WTC11 (cell line): ENCODE data around the gene ATOSB.

Source experiments
- ELF4 ChIP-seq: sonication (generic); formaldehyde crosslinking; IDR thresholded peaks from 2 replicates; pipeline ENCODE4 v1.8.1; 2022; ENCODE audit warnings: low read depth, mild to moderate bottlenecking, moderate library complexity, missing genetic modification reagents
- ETV6 ChIP-seq: sonication (generic); formaldehyde crosslinking; IDR thresholded peaks from 2 replicates; pipeline ENCODE4 v1.8.1; 2022; ENCODE audit warnings: mild to moderate bottlenecking, missing genetic modification reagents
- MYBL2 ChIP-seq: sonication (generic); formaldehyde crosslinking; IDR thresholded peaks from 2 replicates; pipeline ENCODE4 v1.8.1; 2023; ENCODE audit warnings: mild to moderate bottlenecking, moderate library complexity, missing genetic modification reagents
- NFYB ChIP-seq: sonication (generic); formaldehyde crosslinking; conservative IDR thresholded peaks from 2 replicates; pipeline ENCODE4 v1.8.0; 2022; ENCODE audit warnings: low read depth, missing genetic modification reagents
- NR3C1 ChIP-seq: sonication (generic); formaldehyde crosslinking; conservative IDR thresholded peaks from 2 replicates; pipeline ENCODE4 v1.8.1; 2023; ENCODE audit warnings: low read depth, mild to moderate bottlenecking, missing genetic modification reagents
- ZNF396 ChIP-seq: fragments of 250-450 bp; sonication (Bioruptor Pico); IDR thresholded peaks from 2 replicates; pipeline ENCODE4 v1.8.0; 2021; ENCODE audit warnings: mild to moderate bottlenecking, moderate library complexity, borderline replicate concordance
- TF ChIP-seq, protein P1 (sequence below): fragments of 200-600 bp; IDR thresholded peaks from 2 replicates; pipeline ENCODE4 v1.8.0; 2022; ENCODE audit warnings: antibody characterized with exemption
- TF ChIP-seq, protein P2 (sequence below): sonication (generic); formaldehyde crosslinking; IDR thresholded peaks from 2 replicates; pipeline ENCODE4 v1.8.0; 2022; ENCODE audit warnings: mild to moderate bottlenecking, missing genetic modification reagents
- TF ChIP-seq, protein P3 (sequence below): fragments of 250-450 bp; sonication (Bioruptor Pico); IDR thresholded peaks from 2 replicates; pipeline ENCODE4 v1.8.0; 2021; ENCODE audit warnings: mild to moderate bottlenecking

DNA sequence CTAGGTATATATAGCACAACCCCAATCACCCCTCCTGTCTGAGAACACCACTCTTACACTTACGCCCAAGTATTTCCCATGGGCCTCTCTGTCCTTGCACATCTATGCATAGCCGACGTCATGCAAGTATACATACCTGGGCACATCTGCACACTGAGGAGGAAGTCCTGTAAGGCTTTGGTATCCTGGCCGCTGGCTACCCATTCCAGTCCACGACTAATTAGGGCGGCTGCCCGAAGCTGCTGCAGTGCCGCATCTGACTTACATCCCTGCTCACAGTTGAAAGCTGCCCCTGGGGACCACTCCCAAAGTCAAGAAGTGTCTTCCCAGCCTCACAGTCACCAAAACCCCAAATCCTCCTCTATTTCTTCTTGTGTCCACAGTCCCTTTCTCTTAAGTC is 40.9 kb downstream of the ATOSB start:
- TF ChIP-seq NFYB (CRISPR knock-in tag) (no peak), ELF4 (CRISPR knock-in tag) (no peak), NR3C1 (no peak), MYBL2 (CRISPR knock-in tag) (no peak), ETV6 (CRISPR knock-in tag) (no peak), ZNF396 (CRISPR knock-in tag) (no peak)
- TF ChIP-seq, protein P1, sequence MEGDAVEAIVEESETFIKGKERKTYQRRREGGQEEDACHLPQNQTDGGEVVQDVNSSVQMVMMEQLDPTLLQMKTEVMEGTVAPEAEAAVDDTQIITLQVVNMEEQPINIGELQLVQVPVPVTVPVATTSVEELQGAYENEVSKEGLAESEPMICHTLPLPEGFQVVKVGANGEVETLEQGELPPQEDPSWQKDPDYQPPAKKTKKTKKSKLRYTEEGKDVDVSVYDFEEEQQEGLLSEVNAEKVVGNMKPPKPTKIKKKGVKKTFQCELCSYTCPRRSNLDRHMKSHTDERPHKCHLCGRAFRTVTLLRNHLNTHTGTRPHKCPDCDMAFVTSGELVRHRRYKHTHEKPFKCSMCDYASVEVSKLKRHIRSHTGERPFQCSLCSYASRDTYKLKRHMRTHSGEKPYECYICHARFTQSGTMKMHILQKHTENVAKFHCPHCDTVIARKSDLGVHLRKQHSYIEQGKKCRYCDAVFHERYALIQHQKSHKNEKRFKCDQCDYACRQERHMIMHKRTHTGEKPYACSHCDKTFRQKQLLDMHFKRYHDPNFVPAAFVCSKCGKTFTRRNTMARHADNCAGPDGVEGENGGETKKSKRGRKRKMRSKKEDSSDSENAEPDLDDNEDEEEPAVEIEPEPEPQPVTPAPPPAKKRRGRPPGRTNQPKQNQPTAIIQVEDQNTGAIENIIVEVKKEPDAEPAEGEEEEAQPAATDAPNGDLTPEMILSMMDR: no peak
- TF ChIP-seq, protein P2, sequence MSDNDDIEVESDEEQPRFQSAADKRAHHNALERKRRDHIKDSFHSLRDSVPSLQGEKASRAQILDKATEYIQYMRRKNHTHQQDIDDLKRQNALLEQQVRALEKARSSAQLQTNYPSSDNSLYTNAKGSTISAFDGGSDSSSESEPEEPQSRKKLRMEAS: no peak
- TF ChIP-seq, protein P3, sequence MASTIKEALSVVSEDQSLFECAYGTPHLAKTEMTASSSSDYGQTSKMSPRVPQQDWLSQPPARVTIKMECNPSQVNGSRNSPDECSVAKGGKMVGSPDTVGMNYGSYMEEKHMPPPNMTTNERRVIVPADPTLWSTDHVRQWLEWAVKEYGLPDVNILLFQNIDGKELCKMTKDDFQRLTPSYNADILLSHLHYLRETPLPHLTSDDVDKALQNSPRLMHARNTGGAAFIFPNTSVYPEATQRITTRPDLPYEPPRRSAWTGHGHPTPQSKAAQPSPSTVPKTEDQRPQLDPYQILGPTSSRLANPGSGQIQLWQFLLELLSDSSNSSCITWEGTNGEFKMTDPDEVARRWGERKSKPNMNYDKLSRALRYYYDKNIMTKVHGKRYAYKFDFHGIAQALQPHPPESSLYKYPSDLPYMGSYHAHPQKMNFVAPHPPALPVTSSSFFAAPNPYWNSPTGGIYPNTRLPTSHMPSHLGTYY (CRISPR knock-in tag): no peak
